ENCODE results near the gene MYO3B.

Gene MYO3B, protein sequence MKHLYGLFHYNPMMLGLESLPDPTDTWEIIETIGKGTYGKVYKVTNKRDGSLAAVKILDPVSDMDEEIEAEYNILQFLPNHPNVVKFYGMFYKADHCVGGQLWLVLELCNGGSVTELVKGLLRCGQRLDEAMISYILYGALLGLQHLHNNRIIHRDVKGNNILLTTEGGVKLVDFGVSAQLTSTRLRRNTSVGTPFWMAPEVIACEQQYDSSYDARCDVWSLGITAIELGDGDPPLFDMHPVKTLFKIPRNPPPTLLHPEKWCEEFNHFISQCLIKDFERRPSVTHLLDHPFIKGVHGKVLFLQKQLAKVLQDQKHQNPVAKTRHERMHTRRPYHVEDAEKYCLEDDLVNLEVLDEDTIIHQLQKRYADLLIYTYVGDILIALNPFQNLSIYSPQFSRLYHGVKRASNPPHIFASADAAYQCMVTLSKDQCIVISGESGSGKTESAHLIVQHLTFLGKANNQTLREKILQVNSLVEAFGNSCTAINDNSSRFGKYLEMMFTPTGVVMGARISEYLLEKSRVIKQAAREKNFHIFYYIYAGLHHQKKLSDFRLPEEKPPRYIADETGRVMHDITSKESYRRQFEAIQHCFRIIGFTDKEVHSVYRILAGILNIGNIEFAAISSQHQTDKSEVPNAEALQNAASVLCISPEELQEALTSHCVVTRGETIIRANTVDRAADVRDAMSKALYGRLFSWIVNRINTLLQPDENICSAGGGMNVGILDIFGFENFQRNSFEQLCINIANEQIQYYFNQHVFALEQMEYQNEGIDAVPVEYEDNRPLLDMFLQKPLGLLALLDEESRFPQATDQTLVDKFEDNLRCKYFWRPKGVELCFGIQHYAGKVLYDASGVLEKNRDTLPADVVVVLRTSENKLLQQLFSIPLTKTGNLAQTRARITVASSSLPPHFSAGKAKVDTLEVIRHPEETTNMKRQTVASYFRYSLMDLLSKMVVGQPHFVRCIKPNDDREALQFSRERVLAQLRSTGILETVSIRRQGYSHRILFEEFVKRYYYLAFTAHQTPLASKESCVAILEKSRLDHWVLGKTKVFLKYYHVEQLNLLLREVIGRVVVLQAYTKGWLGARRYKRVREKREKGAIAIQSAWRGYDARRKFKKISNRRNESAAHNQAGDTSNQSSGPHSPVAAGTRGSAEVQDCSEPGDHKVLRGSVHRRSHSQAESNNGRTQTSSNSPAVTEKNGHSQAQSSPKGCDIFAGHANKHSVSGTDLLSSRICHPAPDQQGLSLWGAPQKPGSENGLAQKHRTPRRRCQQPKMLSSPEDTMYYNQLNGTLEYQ (N-terminal part only)

DNA sequence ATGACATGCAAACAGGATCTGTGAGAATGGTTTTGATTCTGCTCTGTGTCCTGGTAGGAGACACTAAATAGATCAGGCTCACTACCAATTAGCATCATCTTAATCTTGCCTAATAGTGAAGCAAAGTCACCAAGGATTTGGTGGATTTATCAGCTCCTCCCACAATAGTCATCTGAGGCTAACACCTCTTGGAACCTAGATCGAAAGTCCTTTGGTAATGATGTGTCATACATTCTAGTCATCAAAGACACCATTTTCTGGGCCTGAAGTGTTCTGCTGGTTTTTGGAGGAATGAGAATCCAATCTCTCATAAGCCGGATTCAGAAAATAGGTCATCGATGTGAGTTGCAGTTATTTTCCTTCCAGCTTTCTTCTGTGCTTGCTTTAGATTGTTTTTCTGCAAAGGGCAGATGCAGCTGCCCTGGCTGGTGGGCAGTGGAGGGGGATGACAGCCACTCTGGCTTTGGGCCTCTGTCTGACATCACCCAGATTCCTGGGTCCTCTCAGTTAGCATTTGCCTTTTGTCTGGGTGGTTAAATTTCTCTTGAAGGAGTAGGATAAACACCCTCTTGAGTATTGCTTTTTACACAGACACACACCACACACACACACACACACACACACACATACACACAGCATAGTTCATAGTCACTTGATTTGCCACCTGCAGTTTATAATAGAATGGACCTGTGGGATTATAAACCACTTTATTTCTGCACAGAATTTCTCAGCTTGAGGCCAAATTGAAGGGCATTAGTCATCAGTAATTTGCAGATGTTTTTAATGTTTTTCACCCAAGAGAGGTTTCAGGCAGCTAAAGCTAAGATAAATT, at the start of gene MYO3B:
Gene MYO3B (plus strand): TSS at position 198 of the 832 bp plus-strand sequence. CDS start 141 bp downstream, at position 339.
- peak; percentile 47 for DNase-seq (ENCODE audit: low read depth)

DNA sequence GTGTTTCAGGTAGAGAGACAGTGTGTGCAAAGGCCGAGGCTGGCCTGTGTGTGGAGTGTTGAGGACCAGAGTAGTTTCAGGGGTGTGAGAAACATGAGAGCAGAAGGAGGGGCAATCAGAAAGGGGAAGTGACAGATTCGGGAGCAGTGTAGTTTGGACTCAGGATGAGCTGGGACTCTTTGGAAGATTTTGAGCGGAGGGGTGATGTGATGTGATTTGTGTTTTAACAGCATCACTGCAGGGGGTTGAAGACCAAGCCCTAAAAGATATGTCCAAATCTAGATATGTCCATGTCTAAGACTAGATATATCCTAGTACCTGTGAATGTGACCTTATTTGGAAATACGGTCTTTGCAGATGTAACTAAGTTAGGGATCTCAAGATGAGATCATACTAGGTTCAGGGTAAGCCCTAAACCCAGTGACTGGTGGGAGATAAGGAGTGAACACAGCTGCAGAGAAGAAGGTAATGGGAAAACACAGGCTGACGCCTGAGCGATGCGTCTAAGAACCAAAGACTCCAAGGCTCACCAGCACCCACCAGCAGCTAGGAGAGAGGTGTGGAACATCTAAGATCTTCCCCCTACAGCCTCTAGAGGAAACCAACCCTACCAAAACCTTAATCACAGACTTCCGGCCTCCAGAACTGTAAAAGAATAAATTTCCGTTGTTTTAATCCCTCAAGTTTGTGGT, 38.5 kb upstream of the MYO3B start:
- DNase-seq (ENCODE audit: low read depth), result no peak

DNA sequence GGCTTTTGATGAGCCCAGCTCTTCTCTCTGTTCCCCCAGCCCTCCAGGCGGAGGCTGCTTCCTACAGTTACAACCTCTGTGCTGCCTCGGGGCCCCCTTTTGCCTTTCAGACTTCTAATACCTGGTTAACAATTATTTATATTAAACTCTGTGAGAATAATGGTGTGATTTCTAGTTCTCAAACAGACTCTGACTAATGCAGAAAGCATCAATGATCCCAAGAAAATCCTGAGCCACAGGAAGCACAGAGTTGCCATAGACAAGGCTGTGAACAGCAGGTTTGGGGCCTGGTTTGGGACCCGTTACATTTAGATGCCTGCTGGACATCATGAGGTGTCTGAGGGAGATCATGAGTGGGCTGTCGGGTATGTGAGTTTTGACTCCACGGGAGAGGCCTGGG, 37.4 kb upstream of the MYO3B start:
- DNase-seq (ENCODE audit: low read depth), result no peak

DNA sequence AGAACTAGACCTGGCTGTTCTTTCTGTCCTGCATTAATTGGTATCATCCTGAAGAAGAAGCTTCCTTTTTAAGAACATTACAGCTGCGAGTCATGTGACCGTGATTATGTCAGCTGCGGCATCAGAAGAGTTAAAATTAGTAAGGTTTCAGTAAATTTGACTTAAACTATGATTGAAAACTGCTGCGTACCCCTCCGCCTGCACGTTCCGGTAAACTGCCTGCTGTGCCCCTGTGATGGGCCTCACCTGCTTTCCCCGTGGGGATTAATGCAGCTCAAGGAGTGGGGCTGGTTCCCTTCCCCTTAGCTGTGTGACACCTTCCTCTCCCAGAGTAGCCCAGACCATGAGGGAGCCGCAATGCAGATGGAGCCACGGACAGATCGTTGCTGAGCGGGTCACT, 36.1 kb upstream of the MYO3B start:
- DNase-seq (ENCODE audit: low read depth), result no peak

DNA sequence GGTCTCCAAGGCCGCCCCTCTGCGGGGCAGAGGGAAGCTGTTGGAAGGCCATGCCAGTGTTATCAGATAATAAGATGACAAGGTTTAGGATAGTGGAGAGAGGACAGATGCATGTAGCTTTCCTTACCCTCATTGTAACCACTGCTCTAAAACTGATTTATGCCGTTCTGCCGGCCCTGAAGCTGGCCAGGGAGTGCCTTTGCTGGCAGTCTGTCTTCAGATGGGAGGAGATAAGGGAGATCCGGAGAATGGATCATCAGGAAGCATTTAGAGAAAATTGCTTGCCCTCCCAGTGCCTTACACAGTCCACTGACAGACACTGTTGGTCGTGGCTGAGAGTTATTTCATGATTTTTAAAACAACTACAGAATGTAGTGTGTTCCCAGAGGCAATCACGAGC, 35.4 kb upstream of the MYO3B start:
- DNase-seq (ENCODE audit: low read depth), result no peak

DNA sequence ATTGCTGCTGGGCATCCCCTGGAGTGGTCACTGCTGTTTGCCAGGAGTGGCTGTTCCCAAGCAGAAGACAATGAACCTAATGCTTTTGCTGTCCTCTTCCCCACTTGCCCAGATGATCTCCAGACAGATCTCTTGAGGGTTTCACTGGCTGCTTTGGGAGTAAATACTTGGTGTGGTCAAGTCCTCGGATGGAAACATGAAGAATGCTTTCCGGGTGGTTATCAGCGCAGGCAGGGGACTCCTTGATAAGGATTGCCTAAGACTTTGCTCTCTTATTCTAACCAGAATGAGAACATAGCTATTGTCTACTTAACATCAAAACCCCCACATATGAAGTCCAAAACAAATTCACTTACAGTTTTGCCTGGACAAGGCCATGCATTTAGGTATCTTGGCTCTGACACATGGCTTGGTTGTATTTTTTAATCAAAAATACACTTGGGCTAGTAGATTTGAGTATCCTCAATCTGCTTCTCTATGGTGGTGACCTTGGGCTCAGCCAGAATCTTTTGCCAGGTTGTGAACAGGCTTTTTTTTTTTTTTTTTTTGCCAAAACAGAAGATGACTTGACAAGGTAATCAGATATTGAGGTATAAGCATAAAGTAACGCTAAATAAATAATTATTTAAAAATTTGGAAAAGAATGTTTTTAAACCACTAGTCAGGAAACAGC, 34.8 kb upstream of the MYO3B start:
- no peak for DNase-seq (ENCODE audit: low read depth)

DNA sequence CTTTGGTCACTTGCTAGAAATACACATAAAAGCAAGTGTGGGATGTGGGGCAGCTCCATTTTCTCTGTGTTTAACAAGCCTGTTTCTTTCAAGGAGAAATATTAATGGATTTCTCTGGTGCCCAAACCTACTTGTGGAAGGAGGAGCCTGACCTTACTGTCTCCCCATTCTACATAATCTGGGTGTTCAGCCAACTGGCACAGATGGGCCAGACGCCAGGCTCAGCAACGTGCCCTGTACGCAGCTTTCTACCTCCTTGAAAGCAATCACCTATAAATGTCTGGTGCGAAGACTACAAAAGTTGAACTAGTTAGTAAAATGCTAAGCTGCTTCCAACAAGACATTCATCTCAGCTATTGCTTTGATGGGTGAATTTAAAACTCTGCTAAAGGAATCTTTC, 33.2 kb upstream of the MYO3B start:
- no peak for DNase-seq (ENCODE audit: low read depth)

DNA sequence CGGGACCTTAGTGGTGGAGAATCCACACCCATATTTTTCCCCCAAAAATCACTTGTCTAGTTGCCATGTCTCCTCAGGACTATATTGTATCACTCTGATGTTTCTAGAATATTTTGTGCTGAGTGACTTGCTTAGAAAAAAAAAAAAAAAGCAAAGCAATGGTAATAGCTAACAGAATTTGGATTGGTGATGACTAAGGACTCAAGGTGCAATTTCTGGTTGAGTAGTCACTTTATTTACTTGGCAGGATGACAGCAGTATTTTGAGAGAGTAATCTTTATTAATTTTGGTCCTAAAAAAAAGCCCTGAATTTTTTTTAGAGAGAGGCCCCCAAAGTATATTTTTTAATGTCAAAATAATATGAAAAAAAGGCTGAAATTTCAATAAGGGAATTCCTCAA, 32.8 kb upstream of the MYO3B start:
- no peak for DNase-seq (ENCODE audit: low read depth)

DNA sequence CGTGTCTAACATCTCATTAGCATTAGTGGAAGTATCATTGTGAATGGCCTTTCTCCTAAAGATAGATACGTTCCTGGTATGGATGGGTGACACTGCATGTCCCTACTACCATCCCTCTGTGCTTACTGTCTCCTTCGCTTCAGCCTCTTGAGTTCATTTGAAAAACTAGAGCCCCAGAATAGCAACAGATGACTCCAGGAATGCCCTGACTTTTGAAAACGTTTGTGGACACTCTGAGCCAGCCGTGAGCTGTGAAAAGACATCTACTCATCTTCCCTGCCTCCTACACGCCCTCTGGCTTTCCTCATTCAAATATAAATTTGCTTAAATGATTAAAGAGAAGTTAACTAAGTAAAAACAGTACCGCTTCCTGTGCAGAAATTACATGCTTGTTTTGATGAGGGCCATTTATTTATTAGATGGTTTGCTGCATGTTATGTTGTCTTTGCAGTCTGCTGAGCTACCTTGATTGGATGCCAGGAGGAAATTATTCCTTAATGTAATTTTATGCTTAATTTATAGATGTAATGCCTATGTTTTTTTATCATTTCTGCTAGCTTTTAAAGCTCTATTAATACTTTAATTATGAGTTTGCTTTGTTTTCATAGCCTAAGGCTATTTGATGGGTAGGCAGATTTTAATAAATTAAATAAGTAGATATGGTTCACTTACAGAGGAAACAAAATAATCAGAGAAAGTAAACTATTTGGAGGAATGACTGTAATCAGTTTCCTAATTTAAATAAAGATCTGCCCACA, 32.1 kb upstream of the MYO3B start:
- DNase-seq (ENCODE audit: low read depth), result no peak

DNA sequence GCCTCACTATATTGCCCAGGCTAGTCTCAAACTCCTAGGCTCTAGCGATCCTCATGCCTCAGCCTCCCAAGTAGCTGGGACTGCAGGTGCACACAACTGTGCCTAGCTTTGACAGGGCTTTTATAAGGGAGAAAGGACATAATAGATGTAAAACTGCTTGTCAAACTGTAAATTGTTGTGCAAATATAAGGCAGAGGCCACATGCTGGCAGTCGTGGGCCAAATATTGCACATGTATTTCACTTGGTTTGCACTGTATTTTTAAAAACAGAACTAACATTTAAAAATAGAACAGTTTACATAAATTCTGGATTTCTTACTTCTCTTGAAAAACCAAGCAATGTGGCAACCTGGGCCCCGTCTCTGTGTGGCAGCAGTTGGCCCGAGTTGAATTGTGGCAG, 31.2 kb upstream of the MYO3B start:
- no peak for DNase-seq (ENCODE audit: low read depth)

DNA sequence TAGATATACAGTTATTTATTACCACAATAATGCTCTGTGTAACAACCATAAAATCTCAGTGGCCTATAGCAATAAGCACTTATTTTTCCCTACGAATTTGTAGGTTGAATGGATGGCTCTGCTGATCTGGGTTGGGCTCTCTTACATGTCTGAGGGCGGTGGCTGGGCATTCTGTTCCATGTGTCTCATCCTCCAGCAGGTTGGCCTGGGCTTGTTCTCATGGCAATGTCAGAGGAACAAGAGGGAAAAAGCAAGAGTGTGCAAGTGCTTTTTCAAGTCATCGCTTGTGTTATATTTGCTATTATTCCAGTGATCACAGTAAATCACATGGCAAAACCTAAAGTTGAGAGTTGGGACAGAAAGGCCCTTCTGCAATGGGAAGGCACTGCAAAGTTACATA, 30.4 kb upstream of the MYO3B start:
- DNase-seq (ENCODE audit: low read depth), result no peak

DNA sequence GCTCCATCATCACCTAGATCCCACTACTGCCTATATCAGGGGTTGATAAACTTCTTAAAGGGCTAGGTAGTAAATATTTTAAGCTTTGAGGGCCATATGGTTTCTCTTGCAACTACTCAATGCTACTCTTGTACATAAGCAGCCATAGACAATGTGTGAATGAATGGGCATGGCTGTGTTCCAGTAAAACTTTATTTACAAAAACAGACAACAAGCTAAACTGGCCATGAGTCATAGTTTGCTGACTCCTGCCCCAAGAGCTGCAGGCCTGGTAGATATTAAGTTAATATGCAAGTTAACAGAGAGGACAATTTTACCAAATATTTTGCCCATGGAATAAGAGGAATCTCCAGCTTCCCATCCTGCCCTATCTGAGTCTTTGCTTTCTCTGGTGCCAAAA, 29.8 kb upstream of the MYO3B start:
- DNase-seq (ENCODE audit: low read depth), result no peak

DNA sequence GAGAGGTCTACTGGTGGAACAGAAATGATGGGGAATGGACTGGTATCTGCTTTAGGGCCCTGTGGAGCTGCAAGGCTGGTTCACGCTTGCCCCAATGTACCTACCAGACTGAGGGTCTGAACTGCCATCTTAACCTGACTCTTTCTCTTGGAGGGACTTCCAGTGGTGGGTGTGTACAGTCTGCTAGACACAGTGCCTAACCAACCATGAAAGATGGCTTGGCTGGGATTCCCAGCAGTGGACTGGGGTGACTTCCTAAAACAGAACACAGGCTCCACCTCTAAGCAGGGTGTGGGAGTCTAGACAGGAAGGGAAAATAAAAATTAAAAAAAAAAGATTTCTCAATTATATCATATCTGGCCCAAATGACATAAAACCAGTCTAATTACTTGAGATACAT, 25.5 kb upstream of the MYO3B start:
- DNase-seq (ENCODE audit: low read depth), result no peak

DNA sequence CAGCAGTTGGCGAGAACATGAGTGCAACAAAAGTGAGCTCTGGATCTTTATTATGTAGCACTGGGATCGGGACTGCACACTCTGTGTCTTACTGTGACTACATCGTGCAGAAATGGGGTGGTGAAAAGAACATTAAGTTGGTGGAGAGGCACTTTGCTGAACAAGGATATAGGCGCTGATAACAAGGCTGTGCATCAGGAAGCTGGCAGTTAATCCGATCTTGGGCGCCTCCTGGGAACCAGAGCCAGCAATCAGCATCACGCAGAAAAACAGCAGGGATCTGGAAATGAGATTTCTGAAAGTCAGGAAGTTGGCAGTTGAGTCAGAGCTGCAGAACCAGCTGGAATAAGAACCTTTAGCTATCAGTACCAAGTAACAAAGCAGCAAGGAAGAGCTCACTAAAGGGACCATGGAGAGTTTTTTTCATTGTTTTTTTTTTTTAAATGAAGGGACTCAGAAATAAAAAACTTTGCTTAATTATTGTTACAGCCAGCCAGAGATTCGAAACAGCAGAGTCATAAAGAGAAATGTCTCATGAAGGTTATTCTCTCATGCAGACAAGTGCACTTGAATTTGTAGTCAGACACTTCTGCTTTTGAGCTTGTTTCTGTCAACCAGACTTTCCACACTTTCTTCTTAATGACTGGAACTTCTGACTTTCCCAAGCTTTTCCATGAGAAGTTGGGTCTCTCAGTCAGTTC, 22.8 kb upstream of the MYO3B start:
- peak; percentile 49 for DNase-seq (ENCODE audit: low read depth)

DNA sequence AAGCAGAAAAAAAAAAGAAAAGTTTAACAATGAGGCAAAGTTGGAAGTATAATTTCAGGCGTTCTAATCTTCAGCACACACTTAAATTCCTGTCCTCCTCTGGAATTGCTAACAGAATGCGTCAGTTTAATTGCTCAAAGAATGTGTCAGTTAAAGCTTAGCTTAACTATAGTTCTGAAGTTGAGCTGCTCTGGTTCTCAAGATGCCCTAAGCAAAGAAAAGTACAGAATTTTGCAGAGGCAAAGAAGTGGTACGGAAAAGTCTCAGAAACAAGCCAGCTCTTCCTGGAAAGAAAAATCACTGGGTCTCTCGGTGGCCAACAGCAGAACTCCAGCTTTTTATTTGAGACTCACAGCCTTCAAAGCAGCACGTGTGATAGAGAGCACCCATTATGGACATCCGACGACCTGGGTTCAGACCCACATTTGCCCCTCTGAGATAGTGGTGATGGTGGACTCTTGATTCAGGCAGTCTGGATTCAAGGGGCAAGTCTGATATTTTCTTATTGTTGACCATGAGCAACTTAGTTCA, 22.2 kb upstream of the MYO3B start:
- DNase-seq (ENCODE audit: low read depth), result no peak

DNA sequence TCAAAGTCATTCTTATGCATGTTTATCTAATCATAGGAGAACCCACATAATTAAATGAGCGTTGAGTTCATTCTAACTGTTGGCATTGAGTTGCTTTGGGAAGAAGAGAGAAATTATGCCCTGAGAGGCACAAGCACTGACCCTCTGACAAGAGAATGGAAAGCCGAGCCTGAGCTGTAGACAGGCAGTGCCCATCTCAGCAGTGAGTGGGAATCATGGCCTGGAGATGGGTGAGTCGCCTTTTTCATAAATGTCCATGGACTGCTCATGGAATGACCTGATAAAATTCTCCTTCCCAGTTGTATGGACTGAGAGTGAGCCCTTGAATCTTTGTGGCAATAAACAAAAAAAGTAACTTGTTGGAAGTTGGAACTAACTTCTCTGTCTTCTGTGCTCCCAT, 21.4 kb upstream of the MYO3B start:
- DNase-seq (ENCODE audit: low read depth), result no peak

DNA sequence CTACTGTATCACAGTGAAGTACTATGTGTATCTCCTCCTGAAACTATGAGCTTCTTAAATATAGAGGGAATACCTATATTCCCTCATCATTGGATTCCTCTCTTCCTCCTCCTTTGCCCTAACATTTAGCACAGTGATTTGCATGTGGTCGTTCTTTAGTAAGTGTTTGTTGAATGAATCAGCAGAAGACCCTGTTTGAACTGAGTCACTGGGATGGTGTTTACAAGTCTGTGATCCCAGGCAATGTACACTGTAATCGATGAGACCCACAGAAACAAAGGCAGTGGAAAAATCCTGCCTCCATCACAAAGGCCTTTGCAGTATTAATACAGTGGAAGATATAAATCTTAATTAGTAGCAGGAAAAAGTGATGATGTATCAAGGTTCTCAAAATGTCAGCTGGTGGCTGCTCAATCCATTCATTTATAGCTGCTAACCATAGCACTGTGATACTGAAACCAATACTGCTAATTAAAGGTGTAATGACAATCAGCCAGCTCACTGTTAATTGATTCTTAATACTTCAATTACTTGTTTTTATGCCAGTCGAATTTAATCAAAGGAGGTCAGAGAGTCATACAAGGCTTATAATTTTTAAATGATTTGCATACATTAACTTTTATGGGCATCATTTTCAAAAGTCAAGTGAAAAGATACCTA, 20.8 kb upstream of the MYO3B start:
- DNase-seq (ENCODE audit: low read depth), result peak; percentile 80

DNA sequence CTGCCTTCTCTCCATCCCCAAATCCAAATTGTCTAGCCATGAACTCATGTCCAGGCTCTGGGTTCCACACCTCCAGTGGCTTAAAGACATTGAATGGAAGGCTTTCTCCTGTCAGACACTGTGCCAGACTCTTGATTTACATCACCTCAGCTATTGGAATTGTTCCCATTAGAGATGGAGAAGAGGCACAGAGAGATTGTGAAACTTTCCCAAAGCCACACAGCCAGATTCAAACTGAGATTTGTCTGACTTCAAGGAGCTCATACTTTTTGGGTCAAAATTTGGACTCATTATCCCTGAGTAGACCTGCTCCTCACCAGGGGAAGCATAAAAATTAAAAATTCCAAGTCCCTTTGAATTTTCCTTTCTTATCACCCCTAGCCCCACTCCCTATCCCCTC, 18.9 kb upstream of the MYO3B start:
- DNase-seq (ENCODE audit: low read depth), result no peak

Measured in iris pigment epithelial cell (primary cell).